H7 (cell line): ENCODE results near the gene PYGB. TPM values are rescaled to one million over a fixed set of nuclear protein-coding genes. Genes with fewer than 3 reads are reported as not detected.
"Not testable (repeated sequence)": the region's sequence is repeated elsewhere in the genome, so short reads cannot be mapped to it uniquely, and the experiment has no call there.

Source experiments
- DNase-seq: peaks from one replicate; pipeline ENCODE4 v3.0.0; 2012
- H3K27me3 ChIP-seq: 2 replicates; pipeline ENCODE4 v1.6.0; 2011; ENCODE audit warnings: mild to moderate bottlenecking, low read length; ENCODE audit not compliant: control insufficient read depth, insufficient read depth
- H3K36me3 ChIP-seq: replicated peaks from 2 replicates; pipeline ENCODE4 v1.5.1; 2011; ENCODE audit warnings: low read length; ENCODE audit not compliant: control insufficient read depth, insufficient read depth
- H3K4me3 ChIP-seq: 2 replicates; pipeline ENCODE4 v1.5.1; 2011; ENCODE audit warnings: low read depth, mild to moderate bottlenecking, control low read depth, low read length, moderate library complexity; ENCODE audit not compliant: insufficient read depth
- total RNA-seq: library from RNA; depleted of rRNA; stranded (reverse); fragments of >200 nt; shearing (Covaris generic); gene quantifications from 2 replicates; pipeline ENCODE4 v1.2.3, GENCODE V29; 2014

PYGB gene
- total RNA-seq, 1 experiment from 2014 or later = 57.1 TPM

GRCh38 chr20:25256226-25256859 is 8.5 kb downstream of the PYGB start:
- DNase-seq = no peak
- Histone ChIP-seq H3K36me3 (peaks cover 3% of the 10 kb centered on the region), H3K27me3 (no peaks in the 10 kb centered on the region), H3K4me3 (no peak overlapping the region)

GRCh38 chr20:25257130-25257529 is 9.2 kb downstream of the PYGB start:
- DNase-seq = no peak
- H3K4me3 ChIP-seq = no peak overlapping the region
- no peaks in the 10 kb centered on the region for H3K27me3 ChIP-seq
- H3K36me3 ChIP-seq = peaks cover 3% of the 10 kb centered on the region

- no peaks in the 10 kb centered on the region for H3K27me3 ChIP-seq
- no peak overlapping the region for H3K4me3 ChIP-seq
- no peak for DNase-seq
- H3K36me3 ChIP-seq = peaks cover 3% of the 10 kb centered on the region
Observed at GRCh38 chr20:25257756-25258475, 10.0 kb downstream of the PYGB start.

GRCh38 chr20:25258476-25258805 is 10.6 kb downstream of the PYGB start:
- Histone ChIP-seq H3K4me3 (no peak overlapping the region), H3K27me3 (no peaks in the 10 kb centered on the region), H3K36me3 (peaks cover 3% of the 10 kb centered on the region)
- DNase-seq = no peak

GRCh38 chr20:25258828-25259227 is 10.9 kb downstream of the PYGB start:
- Histone ChIP-seq H3K36me3 (peaks cover 3% of the 10 kb centered on the region), H3K4me3 (no peak overlapping the region), H3K27me3 (no peaks in the 10 kb centered on the region)
- no peak for DNase-seq

- no peaks in the 10 kb centered on the region for H3K27me3 ChIP-seq
- DNase-seq = no peak
- H3K4me3 ChIP-seq = no peak overlapping the region
- peaks cover 3% of the 10 kb centered on the region for H3K36me3 ChIP-seq
Observed at GRCh38 chr20:25259358-25259757, 11.5 kb downstream of the PYGB start.

GRCh38 chr20:25259788-25260254 is 11.9 kb downstream of the PYGB start:
- no peak overlapping the region for H3K4me3 ChIP-seq
- DNase-seq = no peak

GRCh38 chr20:25260770-25261437 is 13.0 kb downstream of the PYGB start:
- H3K4me3 ChIP-seq, DNase-seq: not testable (repeated sequence)

More at GRCh38 chr20:25259788-25260254, 11.9 kb downstream of the PYGB start:
- Histone ChIP-seq H3K36me3 (peaks cover 3% of the 10 kb centered on the region), H3K27me3 (no peaks in the 10 kb centered on the region)

GRCh38 chr20:25269057-25269832 is 21.4 kb downstream of the PYGB start:
- no peak for DNase-seq
- no peaks in the 10 kb centered on the region for H3K27me3 ChIP-seq
- peaks cover 15% of the 10 kb centered on the region for H3K36me3 ChIP-seq

More at GRCh38 chr20:25260770-25261437, 13.0 kb downstream of the PYGB start:
- H3K27me3 ChIP-seq, H3K36me3 ChIP-seq: not testable (repeated sequence)

GRCh38 chr20:25269833-25270170 is 21.9 kb downstream of the PYGB start:
- no peak overlapping the region for H3K4me3 ChIP-seq
- H3K36me3 ChIP-seq = peaks cover 15% of the 10 kb centered on the region
- H3K27me3 ChIP-seq = no peaks in the 10 kb centered on the region
- DNase-seq = no peak

More at GRCh38 chr20:25269057-25269832, 21.4 kb downstream of the PYGB start:
- no peak overlapping the region for H3K4me3 ChIP-seq

- H3K4me3 ChIP-seq = no peak overlapping the region
- no peak for DNase-seq
- no peaks in the 10 kb centered on the region for H3K27me3 ChIP-seq
- H3K36me3 ChIP-seq = peaks cover 15% of the 10 kb centered on the region
Observed at GRCh38 chr20:25270829-25271251, 23.0 kb downstream of the PYGB start.

- peaks cover 15% of the 10 kb centered on the region for H3K36me3 ChIP-seq
- H3K4me3 ChIP-seq = no peak overlapping the region
- H3K27me3 ChIP-seq = no peaks in the 10 kb centered on the region
- DNase-seq = no peak
Observed at GRCh38 chr20:25271486-25272222, 23.8 kb downstream of the PYGB start.

- no peak overlapping the region for H3K4me3 ChIP-seq
- DNase-seq = no peak
- peaks cover 17% of the 10 kb centered on the region for H3K36me3 ChIP-seq
- H3K27me3 ChIP-seq = no peaks in the 10 kb centered on the region
Observed at GRCh38 chr20:25272223-25273000, 24.5 kb downstream of the PYGB start.
